WTC11 (cell line): ENCODE data around the gene PDE6D. TPM values are rescaled to one million over a fixed set of nuclear protein-coding genes. Genes with fewer than 3 reads are reported as not detected.
A peak's percentile ranks its signal among the peaks of the same experiment; 100 is the strongest.

ENCODE experiments used
- AR ChIP-seq: fragments of 250-450 bp; sonication (Bioruptor Pico); IDR thresholded peaks from 2 replicates; pipeline ENCODE4 v1.9.0; 2021; ENCODE audit warnings: mild to moderate bottlenecking
- ARID4B ChIP-seq: sonication (generic); formaldehyde crosslinking; IDR thresholded peaks from 2 replicates; pipeline ENCODE4 v1.8.0; 2023; ENCODE audit warnings: missing genetic modification reagents, mild to moderate bottlenecking, borderline replicate concordance
- ATF2 ChIP-seq: sonication (generic); formaldehyde crosslinking; IDR thresholded peaks from 2 replicates; pipeline ENCODE4 v1.8.1; 2022; ENCODE audit warnings: low read depth, missing genetic modification reagents, borderline replicate concordance
- ATF3 ChIP-seq: sonication (generic); formaldehyde crosslinking; conservative IDR thresholded peaks from 2 replicates; pipeline ENCODE4 v1.8.1; 2022; ENCODE audit warnings: mild to moderate bottlenecking, missing genetic modification reagents
- CDX4 ChIP-seq: fragments of 250-450 bp; sonication (Bioruptor Pico); IDR thresholded peaks from 2 replicates; pipeline ENCODE4 v1.9.0; 2021; ENCODE audit warnings: moderate library complexity, mild to moderate bottlenecking, inconsistent platforms, borderline replicate concordance
- CREB1 ChIP-seq: sonication (generic); formaldehyde crosslinking; IDR thresholded peaks from 2 replicates; pipeline ENCODE4 v1.8.0; 2023; ENCODE audit warnings: mild to moderate bottlenecking, missing genetic modification reagents
- E2F1 ChIP-seq: sonication (generic); formaldehyde crosslinking; IDR thresholded peaks from 2 replicates; pipeline ENCODE4 v1.8.0; 2022; ENCODE audit warnings: mild to moderate bottlenecking, missing genetic modification reagents
- ERG ChIP-seq: fragments of 250-450 bp; sonication (Bioruptor Pico); IDR thresholded peaks from 2 replicates; pipeline ENCODE4 v1.8.0; 2021; ENCODE audit warnings: mild to moderate bottlenecking
- FOXP1 ChIP-seq: sonication (generic); formaldehyde crosslinking; IDR thresholded peaks from 2 replicates; pipeline ENCODE4 v1.8.0; 2022; ENCODE audit warnings: missing genetic modification reagents, mild to moderate bottlenecking, moderate library complexity, borderline replicate concordance
- GRHL2 ChIP-seq: fragments of 250-450 bp; sonication (Bioruptor Pico); IDR thresholded peaks from 2 replicates; pipeline ENCODE4 v1.8.0; 2022; ENCODE audit warnings: mild to moderate bottlenecking, moderate library complexity; ENCODE audit not compliant: insufficient replicate concordance, severe bottlenecking
- NR3C1 ChIP-seq: sonication (generic); formaldehyde crosslinking; conservative IDR thresholded peaks from 2 replicates; pipeline ENCODE4 v1.8.1; 2023; ENCODE audit warnings: low read depth, mild to moderate bottlenecking, missing genetic modification reagents
- OVOL2 ChIP-seq: fragments of 250-450 bp; sonication (Bioruptor Pico); IDR thresholded peaks from 2 replicates; pipeline ENCODE4 v1.9.0; 2021; ENCODE audit warnings: mild to moderate bottlenecking, borderline replicate concordance
- PREB ChIP-seq: sonication (generic); formaldehyde crosslinking; IDR thresholded peaks from 2 replicates; pipeline ENCODE4 v1.8.1; 2022; ENCODE audit warnings: mild to moderate bottlenecking, missing genetic modification reagents, moderate library complexity, borderline replicate concordance
- SOX15 ChIP-seq: fragments of 250-450 bp; sonication (Bioruptor Pico); IDR thresholded peaks from 2 replicates; pipeline ENCODE4 v1.9.0; 2021; ENCODE audit warnings: mild to moderate bottlenecking
- ZNF219 ChIP-seq: sonication (generic); formaldehyde crosslinking; IDR thresholded peaks from 2 replicates; pipeline ENCODE4 v1.8.0; 2023; ENCODE audit warnings: missing genetic modification reagents, mild to moderate bottlenecking, borderline replicate concordance
- ZNF232 ChIP-seq: sonication (generic); formaldehyde crosslinking; IDR thresholded peaks from 2 replicates; pipeline ENCODE4 v1.8.0; 2022; ENCODE audit warnings: mild to moderate bottlenecking, missing genetic modification reagents
- ZNF317 ChIP-seq: sonication (generic); formaldehyde crosslinking; IDR thresholded peaks from 2 replicates; pipeline ENCODE4 v1.8.1; 2023; ENCODE audit warnings: low read depth, mild to moderate bottlenecking, moderate library complexity, missing genetic modification reagents, borderline replicate concordance
- ZNF396 ChIP-seq: fragments of 250-450 bp; sonication (Bioruptor Pico); IDR thresholded peaks from 2 replicates; pipeline ENCODE4 v1.8.0; 2021; ENCODE audit warnings: mild to moderate bottlenecking, moderate library complexity, borderline replicate concordance
- ZNF512 ChIP-seq: sonication (generic); formaldehyde crosslinking; IDR thresholded peaks from 2 replicates; pipeline ENCODE4 v1.8.1; 2022; ENCODE audit warnings: missing genetic modification reagents, borderline replicate concordance
- ZSCAN18 ChIP-seq: fragments of 250-450 bp; sonication (Bioruptor Pico); IDR thresholded peaks from 2 replicates; pipeline ENCODE4 v2.1.2; 2022; ENCODE audit warnings: mild to moderate bottlenecking, moderate library complexity
- total RNA-seq: library from RNA; stranded (reverse); gene quantifications from 3 replicates; pipeline ENCODE4 v1.2.3, GENCODE V29; 2021

Gene PDE6D
- total RNA-seq, 1 experiment from 2014 or later, result 30.2 TPM

GRCh38 chr2:231687133-231687852 lies 93.8 kb downstream of the PDE6D start (continued):
- TF ChIP-seq FOXP1 (CRISPR knock-in tag) (no peak; the same call in 1 of the 2 replicates), ZNF232 (CRISPR knock-in tag) (no peak), CREB1 (CRISPR knock-in tag) (no peak), OVOL2 (CRISPR knock-in tag) (no peak), AR (CRISPR knock-in tag) (no peak), NR3C1 (CRISPR knock-in tag) (no peak), ZNF317 (CRISPR knock-in tag) (peak; percentile 75; the same call in 1 of the 2 replicates), CDX4 (no peak), ATF3 (CRISPR knock-in tag) (no peak), E2F1 (no peak), PREB (CRISPR knock-in tag) (peak; percentile 37; the same call in 1 of the 2 replicates), ZSCAN18 (CRISPR knock-in tag) (no peak), ZNF512 (CRISPR knock-in tag) (no peak), SOX15 (CRISPR knock-in tag) (no peak), ERG (no peak), ZNF396 (CRISPR knock-in tag) (no peak), ZNF219 (no peak), GRHL2 (CRISPR knock-in tag) (no peak), ARID4B (CRISPR knock-in tag) (no peak), ATF2 (CRISPR knock-in tag) (no peak)
